Measurements from ENCODE around the gene SPATA33.

GRCh38 chr16:89705006-89705405, 47.4 kb downstream of the SPATA33 start:
- no peak for TF ChIP-seq EZH2 (IDR thresholded peaks at IDR 0.05; ENCODE audit: insufficient read depth, poor library complexity, severe bottlenecking)
- no peak for TF ChIP-seq EZH2phosphoT487 (IDR thresholded peaks at IDR 0.05; ENCODE audit: insufficient read depth, low read depth)

Measured in GM23248 (cell line).